Renal pelvis (tissue), 12 donors: ENCODE data around the gene TMIGD1. TPM values are rescaled to one million over a fixed set of nuclear protein-coding genes. Genes with fewer than 3 reads are reported as not detected.

Source experiments
- DNase-seq: peaks from one replicate; pipeline ENCODE4 v3.0.0-alpha.2; 2013
- long read RNA-seq, 16 experiments: transcript quantifications; one replicate each; lab custom pipeline, GENCODE V29; 2026
- polyA plus RNA-seq, 3 donors: library from polyadenylated mRNA; unstranded; fragments of 120-200 nt; gene quantifications; one replicate each; pipeline ENCODE4 v1.2.1, GENCODE V29; 2013; ENCODE audit not compliant: insufficient read length in 3 of 3

TMIGD1 gene
- polyA plus RNA-seq = under 1 TPM; 0.56 to 0.81 (median 0.61) TPM
- long read RNA-seq, donor 1 = 0 reads
- long read RNA-seq, donor 2 = 0 reads
- long read RNA-seq, donor 3 = 0 reads
- long read RNA-seq, donor 4 = 0 reads
- long read RNA-seq, donor 5 = 0 reads
- long read RNA-seq, donor 6 = 0 reads
- long read RNA-seq, donor 7 = 0 reads
- long read RNA-seq, donor 8 = 0 reads
- long read RNA-seq, donor 9 = 0 reads
- long read RNA-seq, donor 10 = 0 reads
- long read RNA-seq, donor 11 = 0 reads
- long read RNA-seq, donor 12 = 0 reads
- long read RNA-seq, donor 13 = 0 reads
- long read RNA-seq, donor 14 = 0 reads
- long read RNA-seq, donor 15 = 0 reads
- long read RNA-seq, donor 16 = 0 reads

GRCh38 chr17:30333503-30334360, at the start of gene TMIGD1:
Gene TMIGD1 (minus strand): TSS chr17:30334057. CDS start chr17:30332133, 1,924 bp downstream.
- no peak for DNase-seq

DNA sequence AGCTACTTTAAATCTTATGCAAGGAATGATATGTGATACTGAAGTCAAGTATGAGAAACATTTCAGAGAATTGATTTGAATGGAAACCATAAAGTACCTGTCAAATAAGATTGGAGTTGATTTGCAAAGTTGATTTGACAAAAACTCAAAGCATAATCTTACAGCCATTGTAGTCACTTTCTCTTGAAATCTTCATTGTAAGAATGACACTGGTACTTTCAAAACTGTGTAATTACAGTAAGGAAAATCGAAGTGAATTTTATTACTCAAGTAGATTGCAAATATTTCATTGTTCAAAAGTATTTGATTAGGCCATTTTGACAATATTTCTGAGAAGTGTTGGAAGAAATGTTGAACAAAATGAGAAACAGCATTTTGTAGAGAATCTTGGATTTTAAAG, 48.5 kb upstream of the TMIGD1 start:
- DNase-seq = no peak

DNA sequence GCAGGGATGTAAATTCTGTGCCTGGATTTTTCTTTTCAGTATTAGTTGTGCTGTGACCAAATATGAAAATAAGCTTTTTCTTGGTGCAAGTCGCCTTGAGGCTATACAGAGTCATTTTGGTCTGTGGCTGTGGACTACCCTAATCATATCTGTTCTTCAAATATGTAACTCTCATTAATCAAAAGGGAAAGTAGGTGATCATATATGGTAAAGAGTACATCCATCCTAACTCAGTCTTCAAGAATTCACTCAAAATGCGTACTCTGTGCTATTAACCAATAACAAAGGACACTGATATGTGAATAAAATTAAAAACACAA, 47.4 kb upstream of the TMIGD1 start:
- DNase-seq = no peak

DNA sequence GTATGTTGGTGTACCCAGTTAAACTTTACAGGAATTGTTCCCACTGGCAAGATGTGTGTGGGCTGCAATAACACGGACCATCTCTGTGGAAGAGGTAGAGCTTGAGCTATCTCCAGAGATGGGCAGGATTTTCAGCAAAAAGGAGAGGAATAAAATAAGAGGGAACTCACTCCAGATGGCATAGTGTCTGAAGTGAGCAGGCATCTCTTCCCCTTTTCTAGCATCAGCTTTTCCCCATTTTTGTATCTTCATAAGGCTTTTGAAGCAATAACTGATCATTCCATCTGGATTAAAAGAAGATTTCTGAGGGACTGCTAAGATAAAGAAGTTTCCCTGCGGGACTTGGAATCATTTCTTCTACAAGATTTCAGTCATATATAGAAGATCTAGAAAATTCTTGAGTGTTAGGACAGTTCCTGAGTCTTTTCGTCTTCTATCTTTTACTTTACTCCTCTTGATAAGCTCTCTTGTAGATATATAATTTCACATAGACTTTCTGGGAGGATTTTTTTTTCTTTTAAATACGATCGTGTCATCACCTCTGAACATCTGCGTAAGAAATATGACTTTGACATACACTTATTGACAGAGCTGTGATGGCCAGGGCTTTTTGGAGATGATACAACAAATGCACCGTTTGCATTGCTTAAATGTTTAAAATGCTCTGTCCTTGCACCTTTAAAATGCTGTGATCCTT, 46.9 kb upstream of the TMIGD1 start:
- no peak for DNase-seq

DNA sequence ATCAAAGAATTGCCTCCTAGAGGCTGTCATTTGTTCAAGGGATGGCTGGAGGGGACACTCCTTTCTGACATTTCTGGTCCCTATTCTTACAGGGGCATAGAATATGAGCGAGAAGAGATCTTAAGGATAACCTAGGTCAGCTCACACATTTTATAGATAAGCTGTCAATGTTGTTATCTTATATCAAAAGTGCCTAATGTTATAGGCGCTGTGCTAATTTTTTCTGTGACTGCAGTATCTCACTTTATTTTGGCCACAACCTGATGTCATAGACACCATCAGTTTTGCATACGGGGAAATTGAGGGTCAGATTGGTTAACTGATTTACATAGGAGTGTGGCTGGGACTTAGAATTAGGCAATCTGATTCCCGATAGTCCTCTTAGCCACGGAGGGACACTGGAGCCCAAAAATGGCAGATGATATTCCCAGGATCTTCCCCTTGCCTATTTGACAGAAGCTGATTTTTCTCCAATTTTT, 46.1 kb upstream of the TMIGD1 start:
- DNase-seq = no peak

DNA sequence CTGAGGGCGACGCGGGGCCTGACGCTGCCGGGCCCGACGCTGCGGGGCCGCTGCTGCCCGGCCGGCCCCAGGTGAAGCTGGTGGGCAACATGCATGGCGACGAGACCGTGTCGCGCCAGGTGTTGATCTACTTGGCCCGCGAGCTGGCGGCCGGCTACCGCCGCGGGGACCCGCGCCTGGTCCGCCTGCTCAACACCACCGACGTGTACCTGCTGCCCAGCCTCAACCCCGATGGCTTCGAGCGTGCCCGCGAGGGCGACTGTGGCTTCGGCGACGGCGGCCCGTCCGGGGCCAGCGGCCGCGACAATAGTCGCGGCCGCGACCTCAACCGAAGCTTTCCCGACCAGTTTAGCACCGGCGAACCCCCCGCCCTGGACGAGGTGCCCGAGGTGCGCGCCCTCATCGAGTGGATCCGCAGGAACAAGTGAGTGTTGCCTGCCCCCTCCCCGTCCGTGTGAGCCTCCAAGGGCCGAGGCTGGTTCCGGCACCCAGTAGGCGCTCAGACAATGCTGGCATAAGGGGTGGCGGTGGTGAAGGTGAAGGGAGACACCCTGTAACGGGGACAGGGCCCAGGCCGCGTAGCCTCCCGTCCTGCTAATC, 45.5 kb upstream of the TMIGD1 start:
- DNase-seq = no peak

- peak; percentile 96 for DNase-seq
These were observed 45.0 kb upstream of the TMIGD1 start, which contains the start of gene CPD for GRCh38 chr17:30378825-30379302. Gene CPD (plus strand): TSS chr17:30378927. CDS start chr17:30378981, 54 bp downstream.

- DNase-seq = peak; percentile 49
These were observed 44.5 kb upstream of the TMIGD1 start for GRCh38 chr17:30378241-30378824.

- peak; percentile 23 for DNase-seq
These were observed 43.9 kb upstream of the TMIGD1 start for GRCh38 chr17:30377574-30378240.

DNA sequence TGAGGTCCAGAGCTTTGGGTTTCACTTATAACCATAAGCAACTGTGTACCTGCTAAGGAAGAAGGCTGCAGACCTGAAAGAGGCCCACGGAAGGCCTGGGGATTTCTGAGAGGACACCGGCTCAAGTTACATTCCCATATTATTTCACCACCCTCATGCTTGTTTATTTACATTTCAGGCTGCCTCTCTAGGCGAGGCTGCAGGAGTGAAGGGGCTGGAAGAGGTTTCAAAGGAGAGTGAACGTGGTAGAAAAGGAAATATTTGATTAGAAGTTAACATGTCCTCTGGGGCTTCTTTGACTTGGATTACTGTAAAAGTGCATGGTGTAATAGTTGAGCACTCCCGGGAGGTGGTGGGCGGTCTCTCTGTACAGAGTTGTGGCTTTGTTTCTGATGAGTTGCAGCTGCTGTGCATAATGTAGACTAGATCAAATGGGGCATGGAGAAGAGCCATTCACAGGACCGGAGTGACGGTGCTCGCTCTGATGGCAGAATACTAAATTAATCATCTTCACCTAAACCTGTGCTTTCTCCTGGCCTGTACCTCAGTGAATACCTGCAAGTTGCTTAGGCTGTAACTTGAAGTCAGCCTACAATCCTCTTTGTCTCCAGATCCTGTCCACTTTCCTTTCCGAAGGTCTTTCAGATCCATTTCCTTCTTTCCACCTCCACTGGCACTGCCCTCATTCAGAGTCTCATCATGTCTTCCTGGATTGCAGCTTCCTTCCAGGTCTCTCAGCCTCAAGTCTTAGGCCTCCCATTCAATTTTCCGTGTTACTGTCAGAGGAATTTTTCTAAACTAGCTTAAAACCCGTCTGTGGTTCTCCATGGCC, 43.0 kb upstream of the TMIGD1 start:
- DNase-seq = peak; percentile 88

DNA sequence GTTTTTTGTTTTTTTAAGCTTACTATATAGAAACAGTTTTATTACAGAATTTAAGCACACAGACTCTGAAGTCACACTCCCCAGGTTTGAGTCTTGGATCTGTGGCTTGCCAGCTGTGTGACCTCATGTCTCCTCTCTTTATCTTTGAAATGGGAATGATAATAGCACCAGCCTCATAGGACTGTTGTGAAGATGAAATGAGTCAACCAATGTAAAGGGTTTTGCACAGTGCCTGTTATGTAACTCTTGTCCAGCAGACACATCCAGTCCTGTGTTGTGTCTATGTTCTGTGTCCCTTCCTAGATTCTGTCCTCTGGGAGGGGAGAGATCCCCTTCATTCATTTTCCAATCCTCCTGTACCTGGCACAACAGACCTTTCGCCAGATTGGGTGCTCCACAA, 41.8 kb upstream of the TMIGD1 start:
- no peak for DNase-seq

DNA sequence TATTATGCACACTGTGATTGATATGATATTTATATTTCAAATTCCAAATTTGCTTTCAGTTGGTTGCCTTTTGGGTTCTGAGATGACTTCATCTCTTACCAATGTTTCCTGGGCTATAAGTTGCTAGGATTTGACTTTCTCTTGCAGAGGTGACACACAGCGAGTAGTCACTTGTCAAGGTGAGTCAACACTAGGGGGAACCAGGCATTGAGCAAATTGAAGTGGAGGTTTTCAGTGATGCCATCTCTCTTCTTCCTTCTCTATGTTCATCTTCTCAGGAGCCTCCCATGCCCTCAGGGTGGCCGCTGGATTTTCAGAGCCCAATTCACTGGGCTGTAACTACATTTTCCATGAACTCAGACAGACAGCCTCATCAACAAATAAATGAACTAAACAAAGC, 38.9 kb upstream of the TMIGD1 start:
- DNase-seq = no peak

GRCh38 chr17:30369995-30370394, 36.1 kb upstream of the TMIGD1 start:
- no peak for DNase-seq

DNA sequence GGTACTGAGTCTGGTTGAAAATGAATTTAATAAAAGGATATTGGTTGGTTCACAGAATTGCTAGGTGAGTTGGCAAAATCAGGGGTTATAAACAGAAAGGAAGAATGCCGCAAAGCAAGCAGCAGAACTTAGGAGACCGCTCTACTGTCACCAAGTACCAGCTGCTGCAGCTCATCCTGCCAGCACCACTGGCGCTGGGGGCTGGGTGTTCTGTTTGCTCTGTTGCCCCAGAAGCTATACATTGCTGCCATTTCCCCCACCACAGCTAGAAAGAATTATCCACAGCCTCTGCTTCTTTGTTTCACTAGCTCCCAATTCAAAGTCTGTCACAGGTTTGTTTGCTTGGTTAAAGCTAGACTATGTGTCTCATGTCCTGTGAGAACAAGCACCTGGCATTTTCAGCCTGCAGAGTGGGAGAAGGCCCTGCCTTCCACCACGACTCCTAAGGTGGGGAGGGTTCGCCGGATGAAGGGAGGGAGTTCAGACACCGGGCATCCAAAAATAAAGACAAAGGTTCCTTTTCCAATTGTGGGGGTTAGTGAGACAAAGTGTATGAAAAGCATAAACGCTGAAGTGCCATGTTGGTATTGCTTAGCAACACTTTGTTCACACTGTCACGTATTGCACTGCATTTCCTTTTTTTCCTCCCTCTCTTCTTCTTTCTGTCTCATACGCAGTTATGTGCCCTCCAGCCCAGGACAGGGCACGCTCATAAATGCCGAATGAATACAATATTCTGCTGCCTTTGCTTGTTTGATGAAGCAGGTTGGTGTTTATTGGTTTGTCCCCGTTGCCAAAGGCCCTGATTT, 35.3 kb upstream of the TMIGD1 start:
- DNase-seq = peak; percentile 37

- no peak for DNase-seq
These were observed 32.7 kb upstream of the TMIGD1 start for GRCh38 chr17:30366536-30366935.

GRCh38 chr17:30363715-30364202, 29.9 kb upstream of the TMIGD1 start:
- no peak for DNase-seq

DNA sequence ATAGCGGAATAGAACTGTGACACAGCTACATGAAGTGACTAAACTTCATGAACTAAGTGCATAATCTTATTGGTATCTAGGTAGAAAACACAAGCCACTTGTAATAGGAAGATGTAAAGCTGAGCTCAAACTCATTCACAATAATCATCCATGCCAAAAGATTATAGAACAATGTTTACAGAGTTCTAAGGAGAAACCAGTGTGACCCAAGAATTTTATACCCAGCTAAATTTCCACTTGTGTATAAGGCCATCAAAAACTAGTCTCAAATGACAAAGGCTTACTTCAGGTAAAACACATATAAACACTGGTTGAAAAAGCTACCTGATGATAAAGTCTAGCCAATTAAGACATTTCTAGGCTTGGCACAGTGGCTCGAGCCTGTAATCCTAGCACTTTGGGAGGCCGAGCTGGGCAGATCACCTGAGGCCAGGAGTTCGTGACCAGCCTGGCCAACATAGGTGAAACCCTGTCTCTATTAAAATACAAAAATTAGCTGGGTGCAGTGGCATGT, 28.0 kb upstream of the TMIGD1 start:
- DNase-seq = no peak

DNA sequence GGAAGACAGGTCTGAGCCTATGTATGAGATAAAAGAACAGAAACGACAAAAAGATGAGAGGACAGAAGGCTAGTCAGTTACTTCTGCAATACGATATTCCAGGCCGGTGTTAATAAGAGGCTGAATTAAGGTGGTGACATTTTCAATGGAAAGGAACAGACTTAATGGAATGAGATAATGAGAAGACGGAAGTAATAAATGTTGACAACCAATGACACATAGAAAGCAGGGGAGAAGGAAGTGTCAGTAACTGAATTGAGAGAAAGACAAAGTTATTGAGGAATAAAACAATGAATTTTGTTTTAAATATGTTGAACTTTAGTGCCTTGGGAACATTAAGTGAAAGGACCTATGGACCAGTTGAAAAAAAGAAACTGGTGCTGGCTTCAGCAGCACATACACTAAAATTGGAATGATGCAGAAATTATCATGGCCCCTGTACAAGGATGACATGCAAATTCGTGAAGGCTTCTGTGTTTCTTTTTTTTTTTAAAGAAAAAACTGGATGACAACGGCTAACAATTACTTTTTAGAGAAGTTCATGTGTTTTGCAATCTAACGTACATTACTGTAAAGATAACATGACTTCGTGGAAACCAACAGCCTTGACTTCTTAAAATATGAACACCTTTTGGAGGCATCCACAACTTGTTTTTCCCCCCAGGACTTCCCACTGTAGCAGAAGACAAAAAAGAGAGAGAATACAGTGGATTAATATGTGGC, 26.4 kb upstream of the TMIGD1 start:
- no peak for DNase-seq
